Naive B cell (primary cell): ENCODE data around the gene DUSP10. TPM values are rescaled to one million over a fixed set of nuclear protein-coding genes. Genes with fewer than 3 reads are reported as not detected.
A peak's percentile ranks its signal among the peaks of the same experiment; 100 is the strongest.

Experiments
- ATAC-seq, 2 donors: fragments of 150-1000 bp; cut with Tn5 transposase; 2 replicates each; pipeline ENCODE4 v1.10.0; 2021; ENCODE audit warnings: low read depth in 2 of 2, mild to moderate bottlenecking in 2 of 2, moderate library complexity in 2 of 2
- DNase-seq: peaks from one replicate; pipeline ENCODE4 v3.0.0; 2022
- H3K27ac Mint-ChIP-seq, 6 donors: one replicate each; pipeline ENCODE4 v1.8.0; 2020 to 2022; ENCODE audit warnings: mild to moderate bottlenecking in 6 of 6, mixed read lengths in 6 of 6, moderate library complexity in 5 of 6, inconsistent platforms in 2 of 6
- H3K27me3 Mint-ChIP-seq, 3 donors: one replicate each; pipeline ENCODE4 v1.8.0; 2021 to 2022; ENCODE audit warnings: mixed read lengths in 3 of 3, mild to moderate bottlenecking in 1 of 3
- H3K36me3 Mint-ChIP-seq, 2 donors: one replicate each; pipeline ENCODE4 v1.8.0; 2020 to 2022; ENCODE audit warnings: mixed read lengths in 2 of 2, inconsistent platforms in 1 of 2, mild to moderate bottlenecking in 1 of 2
- H3K4me1 Mint-ChIP-seq, 3 donors: one replicate each; pipeline ENCODE4 v1.8.0; 2020 to 2022; ENCODE audit warnings: mixed read lengths in 3 of 3, inconsistent platforms in 1 of 3, mild to moderate bottlenecking in 1 of 3, moderate library complexity in 1 of 3
- H3K4me3 Mint-ChIP-seq, 8 donors: one replicate each; pipeline ENCODE4 v1.8.0; 2020 to 2022; ENCODE audit warnings: mild to moderate bottlenecking in 8 of 8, mixed read lengths in 8 of 8, moderate library complexity in 8 of 8, inconsistent platforms in 2 of 8
- H3K9me3 Mint-ChIP-seq, 7 donors: one replicate each; pipeline ENCODE4 v1.8.0; 2020 to 2022; ENCODE audit warnings: mixed read lengths in 7 of 7, mild to moderate bottlenecking in 5 of 7, inconsistent platforms in 2 of 7, moderate library complexity in 1 of 7
- polyA plus RNA-seq, 6 donors: library from polyadenylated mRNA; unstranded; fragments of 300-500 nt; fragmentation: Illumina TruSeq; gene quantifications; one replicate each; pipeline ENCODE4 v1.2.3, GENCODE V29; 2021; ENCODE audit warnings: low read depth in 6 of 6

DUSP10 gene
- polyA plus RNA-seq, 6 donors from 2014 or later = 2.7 to 23.1 (median 10.0) TPM

GRCh38 chr1:221688488-221688843 is 53.4 kb downstream of the DUSP10 start:
- DNase-seq (no peak), ATAC-seq (no peak)
- H3K36me3 Mint-ChIP-seq = no peaks in the 10 kb centered on the region
- H3K4me3 Mint-ChIP-seq = no peak overlapping the region
- H3K4me1 Mint-ChIP-seq = peaks cover 0 to 4% (median 0%) of the 10 kb centered on the region in 3 donors
- peaks cover 0 to 6% (median 0%) of the 10 kb centered on the region in 7 donors for H3K9me3 Mint-ChIP-seq
- no peaks in the 10 kb centered on the region for H3K27me3 Mint-ChIP-seq
- H3K27ac Mint-ChIP-seq = no peak overlapping the region

DNA sequence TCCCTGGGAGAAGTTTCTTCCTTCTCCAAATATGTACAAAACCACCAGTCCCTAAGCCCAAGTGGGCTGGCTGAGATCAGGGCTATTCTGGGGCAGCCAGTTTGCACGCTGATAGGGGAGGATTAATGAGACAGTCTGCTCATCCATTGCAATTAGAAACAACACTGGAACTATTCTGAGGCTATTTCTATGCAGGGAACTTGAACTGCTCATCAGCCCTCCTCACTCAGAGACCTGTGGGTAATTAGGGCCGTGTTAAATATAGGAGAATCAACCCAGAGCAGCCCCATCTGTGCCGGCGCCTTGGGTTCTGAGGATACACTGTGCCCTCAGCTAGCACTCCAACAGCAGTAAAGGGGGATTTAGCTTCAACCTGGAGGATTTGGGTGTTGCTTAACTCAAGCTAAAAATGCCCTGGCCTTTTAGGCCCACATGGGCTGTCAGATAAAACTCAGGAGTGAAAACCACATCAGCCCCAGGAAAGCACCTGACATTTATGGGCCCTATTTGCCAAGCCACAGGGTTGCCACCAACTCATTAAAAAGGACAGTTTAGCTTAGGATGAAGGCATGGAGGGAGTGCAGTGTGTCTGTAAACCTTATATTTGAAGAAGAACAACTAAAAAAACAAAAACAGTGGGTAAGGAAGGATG is 53.9 kb downstream of the DUSP10 start:
- H3K4me3 Mint-ChIP-seq = no peak overlapping the region
- no peaks in the 10 kb centered on the region for H3K27me3 Mint-ChIP-seq
- no peak overlapping the region for H3K27ac Mint-ChIP-seq
- DNase-seq (no peak), ATAC-seq (no peak)
- peaks cover 0 to under 1% (median 0%) of the 10 kb centered on the region in 7 donors for H3K9me3 Mint-ChIP-seq
- peaks cover 0 to 4% (median 0%) of the 10 kb centered on the region in 3 donors for H3K4me1 Mint-ChIP-seq
- no peaks in the 10 kb centered on the region for H3K36me3 Mint-ChIP-seq

DNA sequence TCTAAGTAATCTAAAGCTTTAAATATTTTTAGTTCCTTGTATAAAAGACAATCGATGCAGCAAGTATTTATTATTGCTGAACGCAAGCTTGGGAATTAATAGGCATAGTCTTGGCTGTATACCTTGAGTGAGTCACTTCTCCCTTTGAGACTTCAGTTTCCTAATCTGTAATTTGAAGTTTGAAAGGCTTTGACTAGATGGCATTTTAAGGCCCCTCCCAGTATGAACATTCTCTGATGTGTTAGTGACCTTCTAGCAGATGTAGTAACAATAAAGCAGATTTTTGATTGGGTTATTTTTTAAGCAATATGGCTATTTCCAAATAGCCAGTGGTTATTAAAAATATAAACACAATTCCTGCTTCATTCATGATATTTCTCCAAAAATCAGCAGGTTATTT is 58.2 kb downstream of the DUSP10 start:
- ATAC-seq (no peak), DNase-seq (no peak)
- Mint-ChIP-seq H3K27me3 (no peaks in the 10 kb centered on the region), H3K36me3 (peaks cover 7 to 12% of the 10 kb centered on the region in 2 donors), H3K27ac (no peak overlapping the region), H3K9me3 (peaks cover 8 to 21% (median 12%) of the 10 kb centered on the region in 7 donors), H3K4me3 (no peak overlapping the region), H3K4me1 (peaks cover 0 to 4% (median 0%) of the 10 kb centered on the region in 3 donors)

- Mint-ChIP-seq H3K36me3 (peaks cover 7 to 12% of the 10 kb centered on the region in 2 donors), H3K27me3 (no peaks in the 10 kb centered on the region), H3K9me3 (peaks cover 8 to 21% (median 14%) of the 10 kb centered on the region in 7 donors), H3K27ac (peak overlapping the region in 1 of 6 donors; percentile 14), H3K4me3 (no peak overlapping the region), H3K4me1 (no peaks in the 10 kb centered on the region)
- ATAC-seq = no peak
- DNase-seq = no peak
Observed at GRCh38 chr1:221680085-221680484, 61.8 kb downstream of the DUSP10 start.

DNA sequence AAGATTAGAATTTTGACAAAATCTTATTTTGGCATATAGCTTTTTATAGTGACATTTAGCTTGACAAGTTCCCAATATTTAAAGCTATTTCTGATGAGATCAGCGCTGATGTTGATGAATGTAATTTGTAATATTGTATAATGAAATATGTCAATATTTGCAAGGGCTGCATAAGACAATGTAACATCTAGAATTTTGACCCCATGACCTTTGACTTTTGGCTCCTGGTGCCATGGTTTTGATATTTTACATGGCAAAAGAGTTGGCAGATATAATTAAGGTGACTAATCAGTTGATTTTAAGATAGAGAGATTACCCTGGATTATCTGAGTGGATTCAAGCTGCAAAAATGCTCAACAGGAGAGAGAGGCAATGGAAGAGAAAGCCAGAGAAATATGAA is 63.9 kb downstream of the DUSP10 start:
- Mint-ChIP-seq H3K4me3 (no peak overlapping the region), H3K27ac (no peak overlapping the region), H3K9me3 (peaks cover 8 to 21% (median 14%) of the 10 kb centered on the region in 7 donors), H3K27me3 (no peaks in the 10 kb centered on the region), H3K36me3 (peaks cover 7 to 12% of the 10 kb centered on the region in 2 donors), H3K4me1 (no peaks in the 10 kb centered on the region)
- no peak for ATAC-seq
- DNase-seq = no peak

DNA sequence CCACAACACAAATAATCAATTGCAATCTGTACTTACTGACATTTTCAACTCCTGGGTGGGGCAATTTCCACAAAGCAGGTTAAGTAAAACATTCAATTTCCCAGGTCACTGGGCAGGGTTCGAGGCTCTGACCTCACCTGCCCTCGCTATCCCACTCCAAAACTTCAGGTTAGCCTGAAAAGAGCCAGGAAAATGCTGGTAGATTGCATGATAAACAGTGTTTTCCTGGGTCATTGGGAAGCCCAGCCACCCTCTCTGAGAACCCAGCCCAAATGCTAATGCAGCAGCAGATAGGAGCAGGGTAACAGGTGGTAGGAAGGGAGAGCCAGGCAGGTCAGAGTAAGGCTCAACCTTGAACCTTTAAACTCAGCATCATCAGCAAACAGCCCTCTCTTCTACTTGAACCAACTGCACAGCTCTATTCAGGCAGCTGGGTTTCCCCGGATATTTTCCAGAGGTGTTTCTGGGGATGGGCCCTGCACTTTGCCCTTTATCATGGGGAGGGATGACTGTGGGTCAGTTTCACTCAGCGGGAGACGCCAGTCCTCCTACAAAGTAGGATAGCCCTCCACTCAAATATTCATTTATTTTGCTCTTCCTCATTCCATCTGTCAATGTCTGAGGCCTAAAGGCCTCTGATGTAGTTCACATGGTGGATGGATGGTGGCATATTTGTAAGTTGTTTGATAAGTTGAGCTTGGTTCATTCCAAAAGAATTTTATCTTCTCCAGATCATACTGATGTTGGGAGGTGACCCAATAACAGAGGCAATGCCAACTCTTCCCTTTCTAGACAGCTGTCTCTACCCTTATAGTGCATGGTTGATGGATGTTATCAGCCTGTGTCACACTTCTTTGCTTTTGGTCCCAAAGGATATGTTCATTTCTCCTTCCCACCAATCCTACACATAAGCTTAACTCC is 65.7 kb downstream of the DUSP10 start:
- peaks cover 7 to 17% (median 12%) of the 10 kb centered on the region in 7 donors for H3K9me3 Mint-ChIP-seq
- no peaks in the 10 kb centered on the region for H3K4me1 Mint-ChIP-seq
- H3K4me3 Mint-ChIP-seq = no peak overlapping the region
- ATAC-seq (no peak), DNase-seq (no peak)
- no peaks in the 10 kb centered on the region for H3K27me3 Mint-ChIP-seq
- peaks cover 7 to 12% of the 10 kb centered on the region in 2 donors for H3K36me3 Mint-ChIP-seq
- H3K27ac Mint-ChIP-seq = no peak overlapping the region

- ATAC-seq = no peak
- peaks cover 0 to 5% (median 0%) of the 10 kb centered on the region in 3 donors for H3K27me3 Mint-ChIP-seq
- H3K36me3 Mint-ChIP-seq = no peaks in the 10 kb centered on the region
- DNase-seq = no peak
- no peak overlapping the region for H3K27ac Mint-ChIP-seq
- no peaks in the 10 kb centered on the region for H3K9me3 Mint-ChIP-seq
- no peaks in the 10 kb centered on the region for H3K4me1 Mint-ChIP-seq
- no peak overlapping the region for H3K4me3 Mint-ChIP-seq
Observed at GRCh38 chr1:221672965-221673364, 68.9 kb downstream of the DUSP10 start.

GRCh38 chr1:221672239-221672645 is 69.6 kb downstream of the DUSP10 start:
- H3K9me3 Mint-ChIP-seq = no peaks in the 10 kb centered on the region
- no peaks in the 10 kb centered on the region for H3K36me3 Mint-ChIP-seq
- no peaks in the 10 kb centered on the region for H3K4me1 Mint-ChIP-seq
- H3K4me3 Mint-ChIP-seq = no peak overlapping the region
- no peak for DNase-seq
- H3K27me3 Mint-ChIP-seq = peaks cover 0 to 9% (median 0%) of the 10 kb centered on the region in 3 donors
- H3K27ac Mint-ChIP-seq = no peak overlapping the region
- ATAC-seq = no peak

DNA sequence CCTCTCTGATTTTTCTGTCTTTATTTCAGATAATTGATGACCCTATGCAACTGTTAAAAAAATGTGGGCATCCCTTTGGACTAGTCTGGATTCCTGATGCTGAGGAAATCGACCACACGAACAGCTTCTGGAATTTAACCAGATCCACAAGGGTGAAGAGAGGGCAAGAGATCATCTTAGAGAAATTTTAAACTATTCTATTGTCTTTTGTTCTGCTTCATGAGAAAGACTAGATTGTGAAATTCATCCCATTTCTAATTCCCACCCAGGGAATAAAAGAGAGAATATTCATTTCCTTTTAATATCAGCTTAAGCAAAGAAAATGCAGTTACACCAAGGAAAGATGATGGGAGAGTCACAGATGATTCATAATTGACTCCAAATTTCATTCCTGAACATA is 71.8 kb downstream of the DUSP10 start:
- DNase-seq (no peak), ATAC-seq (no peak)
- Mint-ChIP-seq H3K27ac (no peak overlapping the region), H3K4me1 (no peaks in the 10 kb centered on the region), H3K9me3 (no peaks in the 10 kb centered on the region), H3K4me3 (no peak overlapping the region), H3K36me3 (no peaks in the 10 kb centered on the region), H3K27me3 (peaks cover 0 to 9% (median 0%) of the 10 kb centered on the region in 3 donors)

DNA sequence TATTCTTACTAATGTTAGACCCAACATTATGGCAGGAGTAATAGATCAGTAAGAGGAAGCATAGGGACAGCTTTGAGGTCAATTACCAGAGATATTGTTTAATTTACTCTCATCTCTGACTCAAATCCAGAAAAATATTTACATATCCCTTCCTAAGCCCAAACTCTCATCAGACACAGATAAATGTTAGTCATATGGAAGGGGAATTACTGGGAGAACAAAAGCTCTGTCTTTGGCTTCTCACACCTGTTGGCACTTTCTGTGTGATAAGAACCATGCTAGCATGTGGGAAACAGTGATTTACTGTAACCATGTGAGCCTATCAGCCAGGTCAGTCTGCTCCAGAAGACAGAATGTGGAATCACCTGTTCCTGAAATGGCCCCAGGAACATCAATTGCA is 72.4 kb downstream of the DUSP10 start:
- ATAC-seq (no peak), DNase-seq (no peak)
- Mint-ChIP-seq H3K36me3 (no peaks in the 10 kb centered on the region), H3K4me3 (no peak overlapping the region), H3K27me3 (peaks cover 0 to 9% (median 0%) of the 10 kb centered on the region in 3 donors), H3K27ac (no peak overlapping the region), H3K9me3 (no peaks in the 10 kb centered on the region), H3K4me1 (no peaks in the 10 kb centered on the region)

DNA sequence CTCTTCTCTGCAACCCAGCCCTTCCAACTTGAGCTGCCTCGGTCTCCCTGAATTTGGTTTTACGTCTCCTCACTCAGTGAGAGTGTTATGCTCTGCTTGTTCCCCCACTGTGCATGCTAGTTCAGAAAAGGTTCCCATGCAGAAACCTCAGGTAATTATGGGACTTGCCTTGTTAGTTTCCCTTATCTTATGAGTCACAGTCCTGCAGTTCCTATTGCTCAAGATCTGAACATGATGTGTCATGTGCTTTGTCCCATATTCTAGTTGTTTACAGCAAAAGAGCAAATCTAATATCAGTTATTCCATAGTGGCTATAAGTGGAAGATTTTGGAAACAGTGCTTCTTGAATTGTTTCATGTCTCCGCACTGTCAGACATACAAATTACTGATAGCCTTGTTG is 74.4 kb downstream of the DUSP10 start:
- Mint-ChIP-seq H3K36me3 (no peaks in the 10 kb centered on the region), H3K27ac (no peak overlapping the region), H3K27me3 (peaks cover 0 to 9% (median 0%) of the 10 kb centered on the region in 3 donors), H3K4me1 (no peaks in the 10 kb centered on the region), H3K4me3 (no peak overlapping the region), H3K9me3 (peaks cover 0 to 3% (median 0%) of the 10 kb centered on the region in 7 donors)
- DNase-seq = no peak
- no peak for ATAC-seq

- Mint-ChIP-seq H3K9me3 (peaks cover 0 to 3% (median 0%) of the 10 kb centered on the region in 7 donors), H3K27me3 (peaks cover 0 to 4% (median 0%) of the 10 kb centered on the region in 3 donors), H3K27ac (no peak overlapping the region), H3K4me1 (no peaks in the 10 kb centered on the region), H3K4me3 (no peak overlapping the region), H3K36me3 (no peaks in the 10 kb centered on the region)
- no peak for DNase-seq
- ATAC-seq = no peak
Observed at GRCh38 chr1:221664253-221664652, 77.6 kb downstream of the DUSP10 start.

- ATAC-seq = no peak
- no peaks in the 10 kb centered on the region for H3K36me3 Mint-ChIP-seq
- peaks cover 0 to 4% (median 0%) of the 10 kb centered on the region in 3 donors for H3K27me3 Mint-ChIP-seq
- H3K27ac Mint-ChIP-seq = no peak overlapping the region
- no peak for DNase-seq
- no peaks in the 10 kb centered on the region for H3K4me1 Mint-ChIP-seq
- peaks cover 0 to 3% (median 0%) of the 10 kb centered on the region in 7 donors for H3K9me3 Mint-ChIP-seq
- H3K4me3 Mint-ChIP-seq = no peak overlapping the region
Observed at GRCh38 chr1:221663321-221663720, 78.6 kb downstream of the DUSP10 start.
